HK-2 (cell line): ENCODE results near the gene SMPD3.

Experiments
- DNase-seq: peaks from one replicate; pipeline ENCODE4 v3.0.0-alpha.2; 2018; ENCODE audit not compliant: unreplicated experiment

Gene SMPD3

GRCh38 chr16:68404736-68405345 is 43.5 kb downstream of the SMPD3 start:
- DNase-seq, result no peak

DNA sequence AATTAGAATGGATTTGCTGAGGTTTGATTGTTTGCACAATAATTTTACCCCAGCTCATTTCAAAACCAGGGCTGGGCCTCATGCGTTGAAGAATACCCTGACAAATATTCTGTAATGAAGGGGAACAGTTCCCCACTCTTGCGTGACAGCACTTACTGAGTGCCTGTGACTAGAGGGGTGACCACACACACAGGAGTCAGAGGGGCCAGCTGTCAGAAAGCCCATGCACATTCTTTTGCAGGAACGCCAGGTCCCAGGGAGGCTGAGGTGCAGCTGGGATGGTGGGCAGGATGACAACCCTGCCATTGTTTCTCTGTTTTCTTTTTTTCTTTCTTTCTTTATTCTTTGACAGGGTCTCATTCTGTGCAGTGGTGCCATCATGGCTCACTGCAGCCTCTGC is 44.6 kb downstream of the SMPD3 start:
- no peak for DNase-seq

GRCh38 chr16:68403177-68403576 is 45.1 kb downstream of the SMPD3 start:
- DNase-seq, result no peak

- no peak for DNase-seq
Measured at GRCh38 chr16:68402748-68403040, 45.6 kb downstream of the SMPD3 start.

DNA sequence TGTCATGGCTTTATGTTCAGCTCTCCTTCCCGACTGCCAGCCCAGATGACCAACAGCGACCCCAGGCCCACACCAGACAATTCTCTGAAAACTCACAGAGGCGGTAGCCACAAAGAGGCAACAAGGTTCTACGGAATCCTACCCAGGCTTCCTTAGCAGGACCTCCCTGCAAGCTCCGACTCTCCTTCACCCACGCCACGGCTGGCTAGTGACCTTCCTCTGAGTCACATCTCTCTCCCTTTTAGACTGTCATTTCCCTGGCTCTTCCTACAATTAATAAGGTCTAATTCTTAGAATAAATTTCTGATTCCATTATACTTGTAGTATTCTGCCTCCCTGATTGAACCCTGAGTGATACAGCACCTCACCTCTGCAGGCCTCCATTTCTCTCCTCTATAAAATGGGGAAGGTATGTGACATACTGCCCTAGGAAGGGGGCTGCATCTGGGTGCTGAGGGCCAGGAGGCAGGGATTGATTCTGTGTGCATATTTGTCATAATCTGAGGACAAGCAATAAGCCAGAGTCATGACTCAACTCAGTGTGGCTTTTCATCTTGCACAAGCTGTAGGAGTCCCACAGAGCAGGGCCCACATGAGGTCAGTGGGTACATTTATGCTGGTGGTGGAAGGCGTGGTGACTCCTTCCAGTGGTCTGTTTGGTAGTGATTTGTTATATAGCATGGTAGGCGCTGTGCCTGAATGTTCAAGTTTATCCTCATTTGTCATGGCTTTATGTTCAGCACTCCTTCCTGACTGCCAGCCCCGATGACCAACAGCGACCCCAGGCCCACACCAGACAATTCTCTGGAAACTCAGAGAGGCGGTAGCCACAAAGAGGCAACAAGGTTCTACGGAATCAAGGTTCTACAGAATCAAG is 46.2 kb downstream of the SMPD3 start:
- DNase-seq, result no peak

GRCh38 chr16:68400924-68401460 is 47.3 kb downstream of the SMPD3 start:
- no peak for DNase-seq

GRCh38 chr16:68400083-68400923 is 48.0 kb downstream of the SMPD3 start:
- DNase-seq, result no peak

DNA sequence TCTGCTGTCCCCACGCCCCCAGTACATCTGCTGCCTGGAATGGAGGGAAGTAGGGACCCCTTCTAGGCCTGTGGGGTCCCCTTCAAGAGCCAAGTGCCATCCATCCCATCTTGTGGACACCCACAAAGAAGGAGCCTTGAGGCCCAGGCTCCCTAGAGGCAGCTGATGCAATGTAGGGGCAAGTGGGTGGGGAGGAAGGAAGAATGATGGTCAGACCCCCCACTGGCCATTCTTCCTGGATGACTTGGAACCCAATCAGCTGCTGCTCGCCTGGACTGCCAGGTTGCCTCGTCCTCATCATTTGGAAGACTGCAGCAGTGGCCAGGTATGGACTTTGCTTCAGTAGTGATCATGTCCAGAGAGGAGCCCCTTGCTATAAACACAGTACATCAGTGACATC is 48.9 kb downstream of the SMPD3 start:
- DNase-seq, result no peak

DNA sequence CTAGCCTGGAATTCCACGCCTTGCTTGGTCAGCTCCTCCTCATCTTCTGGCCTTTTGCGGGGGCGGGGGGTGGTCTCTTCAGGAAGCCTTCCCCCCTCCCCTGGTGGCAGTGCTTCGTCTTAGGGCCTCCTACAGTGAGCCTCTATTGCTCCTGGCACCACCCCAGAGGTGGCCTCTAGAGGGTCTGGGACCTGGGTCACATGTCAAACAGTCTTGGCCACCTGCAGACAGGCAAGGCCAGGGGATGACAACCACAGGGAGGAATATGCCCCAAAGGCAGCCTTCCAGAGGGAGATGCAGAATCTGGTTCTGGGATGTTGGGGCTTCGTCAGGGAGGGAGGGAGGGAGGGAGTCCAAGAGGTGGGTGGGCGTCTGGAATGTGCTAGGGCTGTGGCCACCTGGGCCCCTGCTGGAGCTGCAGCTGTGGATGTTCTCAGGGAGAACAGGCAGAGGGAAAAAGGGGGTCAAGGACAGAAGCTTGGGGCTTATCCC is 50.6 kb downstream of the SMPD3 start:
- DNase-seq, result no peak

DNA sequence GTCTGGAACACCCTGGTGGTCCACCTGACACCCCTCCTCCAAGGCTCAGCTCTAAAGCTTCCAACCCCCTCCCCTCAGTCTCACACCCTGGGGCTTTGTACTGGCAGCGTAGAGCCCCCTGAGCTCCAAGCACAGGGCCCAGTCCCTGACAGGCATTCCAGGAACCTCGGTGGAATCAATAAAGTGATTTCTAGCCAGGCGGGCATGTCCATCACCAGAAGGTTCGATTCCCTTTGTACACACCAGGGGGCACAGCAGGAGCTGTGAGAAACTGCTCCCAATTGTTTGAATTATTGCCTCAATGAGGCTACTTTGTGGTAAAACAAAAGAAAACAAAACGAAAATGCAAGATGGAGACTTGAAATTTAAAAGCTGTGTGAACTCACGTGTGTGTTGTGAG is 51.8 kb downstream of the SMPD3 start:
- DNase-seq, result no peak

DNA sequence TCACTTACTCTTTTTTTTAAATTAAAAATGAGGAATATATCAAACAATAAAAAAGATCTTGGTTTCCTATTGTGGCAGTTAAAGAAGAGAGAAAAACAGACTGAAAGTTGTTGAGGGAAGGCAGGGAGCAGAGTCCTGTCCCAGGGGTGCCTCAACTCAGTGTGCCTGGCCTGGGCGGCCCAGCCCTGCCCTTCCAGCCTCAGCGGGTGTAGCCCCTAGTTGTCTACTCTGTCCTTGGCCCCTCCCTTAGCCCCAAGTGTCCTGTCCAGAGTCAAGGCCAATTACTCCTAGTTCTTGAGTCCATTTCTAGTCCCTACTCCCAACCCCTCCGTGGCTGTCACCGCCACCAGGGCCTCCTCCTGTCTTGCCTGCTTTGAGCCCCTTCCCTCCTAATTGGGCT is 52.5 kb downstream of the SMPD3 start:
- DNase-seq, result no peak

DNA sequence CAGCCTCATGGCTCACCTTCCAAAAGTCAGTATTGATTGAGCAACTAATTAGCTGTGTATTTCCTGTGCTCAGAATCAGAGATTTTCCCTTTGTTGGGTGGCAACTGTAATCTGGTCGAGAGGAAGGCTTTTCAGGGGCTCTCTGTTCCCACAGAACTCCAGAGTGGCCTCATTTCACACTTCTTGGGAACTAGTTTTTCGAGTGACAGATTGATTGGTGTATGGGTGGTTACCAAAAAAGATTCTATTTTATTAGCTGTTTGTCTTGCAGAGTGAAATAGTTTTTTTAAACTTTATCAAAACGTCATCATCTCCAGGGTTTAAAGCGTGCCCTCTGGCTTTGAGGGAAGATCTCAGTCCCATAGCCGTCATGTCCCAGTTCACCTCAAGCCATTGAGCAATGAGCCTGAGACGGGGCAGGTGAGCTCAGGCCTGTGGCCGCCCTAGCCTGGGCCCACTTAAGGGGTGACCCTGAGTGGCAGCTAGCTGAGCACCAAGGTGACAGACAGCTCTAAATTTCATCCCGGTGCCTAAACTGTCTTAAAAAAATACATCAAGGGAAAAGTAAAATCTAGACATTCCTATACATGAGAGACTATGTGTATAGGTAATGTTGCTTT is 53.0 kb downstream of the SMPD3 start:
- no peak for DNase-seq

DNA sequence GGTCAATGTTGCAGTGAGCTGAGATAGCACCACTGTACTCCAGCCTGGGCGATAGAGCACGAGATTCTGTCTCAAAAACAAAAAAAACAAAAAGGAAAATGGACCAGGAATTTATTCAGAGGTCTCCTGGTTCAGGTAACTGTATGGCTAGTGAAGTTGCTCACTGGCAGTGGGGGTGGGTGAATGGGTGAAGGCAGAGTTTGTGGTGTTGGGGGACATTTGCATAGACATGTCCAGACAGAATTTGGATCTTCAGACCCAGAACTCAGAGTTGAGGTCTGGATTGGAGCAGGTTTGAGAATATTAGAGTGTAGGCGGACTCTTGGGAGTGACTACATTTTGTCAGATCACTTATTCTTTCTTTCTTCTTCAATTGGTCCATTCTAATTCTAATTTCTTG is 55.0 kb downstream of the SMPD3 start:
- no peak for DNase-seq

DNA sequence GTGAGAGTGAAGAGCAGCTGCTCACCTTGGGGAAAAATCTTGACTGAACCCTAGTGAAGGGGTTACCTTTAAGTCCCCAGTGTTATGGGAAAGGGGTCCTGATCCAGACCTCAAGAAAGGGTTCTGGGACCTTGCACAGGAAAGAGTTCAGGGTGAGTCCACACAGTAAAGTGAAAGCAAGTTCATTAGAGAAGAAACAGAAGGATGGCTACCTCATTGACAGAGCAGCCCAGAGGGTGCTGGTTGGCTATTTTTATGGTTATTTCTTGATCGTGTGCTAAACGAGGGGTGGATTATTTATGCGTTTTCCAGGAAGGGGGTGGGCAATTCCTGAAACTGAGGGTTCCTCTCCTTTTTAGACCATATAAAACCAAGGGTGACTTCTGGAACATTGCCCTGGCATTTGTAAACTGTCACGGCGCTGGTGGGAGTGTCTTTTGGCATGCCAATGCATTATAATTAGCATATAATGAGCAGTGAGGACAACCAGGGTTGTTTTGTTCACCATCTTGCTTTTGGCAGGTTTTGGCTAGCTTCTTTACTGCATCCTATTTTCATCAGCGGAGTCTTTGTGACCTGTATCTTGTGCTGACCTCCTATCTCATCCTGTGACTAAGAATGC is 58.4 kb downstream of the SMPD3 start:
- no peak for DNase-seq

- no peak for DNase-seq
Measured at GRCh38 chr16:68389006-68389405, 59.3 kb downstream of the SMPD3 start.

- DNase-seq, result no peak
Measured at GRCh38 chr16:68388124-68388523, 60.2 kb downstream of the SMPD3 start.

- DNase-seq, result no peak
Measured at GRCh38 chr16:68387301-68387700, 61.0 kb downstream of the SMPD3 start.

- no peak for DNase-seq
Measured at GRCh38 chr16:68386628-68387027, 61.7 kb downstream of the SMPD3 start.

DNA sequence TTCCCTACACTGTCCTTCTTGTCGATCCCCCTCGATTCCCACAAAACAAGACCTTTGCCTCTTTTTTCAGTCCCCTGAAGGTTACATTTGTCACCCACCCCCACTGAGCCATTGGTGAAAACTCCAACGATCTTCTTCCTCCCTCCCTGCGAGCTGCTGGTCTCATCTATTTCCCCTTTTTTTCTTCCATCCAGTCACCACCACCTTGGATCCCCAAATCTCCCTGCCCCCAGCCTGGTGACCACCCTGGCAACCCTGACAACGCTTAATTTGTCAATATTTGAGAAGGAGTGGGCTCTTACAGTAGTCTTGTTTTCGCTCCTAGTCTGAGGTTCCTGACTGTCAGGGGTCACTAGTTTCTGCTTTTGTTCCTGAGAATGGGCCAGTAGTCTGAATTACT is 62.9 kb downstream of the SMPD3 start:
- no peak for DNase-seq

DNA sequence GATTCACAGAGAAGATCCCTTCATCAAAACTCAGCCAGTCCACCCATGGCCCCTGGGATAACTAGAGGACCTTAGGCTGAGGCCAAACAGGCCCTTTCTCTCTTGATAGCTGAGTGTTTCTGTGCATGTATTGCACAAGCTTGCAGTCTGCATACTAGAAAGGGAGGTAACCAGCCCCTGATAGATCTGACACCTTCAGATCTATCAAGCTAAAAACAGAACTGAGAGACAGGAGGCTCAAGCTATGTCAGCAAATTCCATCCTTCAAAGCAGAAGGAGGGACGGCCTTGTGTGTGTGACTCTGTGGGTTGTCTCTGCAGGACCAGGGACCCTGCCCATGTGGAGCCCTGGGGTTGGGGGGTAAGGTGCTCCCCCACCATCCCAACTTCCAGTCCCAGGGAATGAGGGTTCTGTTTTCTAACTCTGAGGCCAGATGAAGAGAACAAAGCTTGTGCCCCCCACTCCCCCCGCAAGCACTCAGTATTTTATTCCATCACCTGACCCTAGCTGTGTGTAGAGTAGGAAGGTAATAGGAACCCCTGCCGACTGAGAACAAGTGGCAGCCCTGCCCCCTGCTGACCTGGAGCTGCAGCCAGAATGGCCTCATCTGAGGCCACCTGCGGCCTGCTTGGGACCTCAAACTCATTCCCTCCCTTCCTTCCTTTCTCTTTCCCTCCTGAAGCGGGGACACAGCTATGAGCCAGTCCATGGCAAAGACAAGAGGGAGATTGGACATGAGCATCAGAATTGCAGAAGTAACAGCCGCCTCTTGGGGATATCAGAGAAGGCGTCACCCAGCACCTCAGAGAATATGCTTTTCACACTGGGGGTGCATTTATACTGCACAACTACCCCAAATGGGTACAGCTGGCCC is 63.8 kb downstream of the SMPD3 start:
- no peak for DNase-seq
